ENCODE measurements around the gene ZNF541. TPM values are rescaled to one million over a fixed set of nuclear protein-coding genes. Genes with fewer than 3 reads are reported as not detected.

Gene ZNF541
- total RNA-seq, 1 experiment from 2014 or later: 0.07 TPM

DNA sequence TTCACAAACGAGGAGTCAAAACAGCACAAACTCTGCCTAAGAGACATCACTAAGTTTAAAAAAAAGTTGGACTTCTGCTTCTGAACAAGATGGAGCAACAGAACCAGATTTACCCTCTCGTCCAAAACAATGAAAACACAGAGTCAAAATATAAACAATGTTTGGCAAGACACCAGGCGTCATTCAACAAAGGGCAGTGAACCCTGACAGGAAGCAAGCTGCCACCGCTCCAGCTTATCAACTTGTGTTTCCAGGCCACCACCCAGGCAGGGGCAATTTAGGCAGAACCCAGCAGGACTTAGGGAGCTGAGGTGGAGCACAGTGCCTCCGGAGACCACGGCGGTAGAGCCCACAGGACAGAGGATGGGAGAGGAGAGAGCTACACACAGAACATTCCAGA lies 49.5 kb downstream of the ZNF541 start:
- TF ChIP-seq ZSCAN18 (CRISPR knock-in tag; IDR thresholded peaks at IDR 0.05) (no peak), ZNF138 (CRISPR knock-in tag; conservative IDR thresholded peaks at IDR 0.05) (no peak)
- H3K36me3 Mint-ChIP-seq: no peaks in the 10 kb centered on the region
- H3K4me3 Mint-ChIP-seq: no peak overlapping the region
- no peak for DNase-seq (ENCODE audit: low spot score)
- ChIA-PET CTCF (interaction anchor here (0.6 to 3.0 kb wide), 6 partner anchors 8 to 1921 kb away, joined by 4 to 10 read pairs (median 4); partner anchors contain the start of genes EHD2 and NAPA), POLR2A (no interaction called here)
- peaks cover 8% of the 10 kb centered on the region for H3K27me3 Mint-ChIP-seq (ENCODE audit: low read depth)
- H3K9me3 Mint-ChIP-seq: 0 out of 2 replicates have a peak, but pooled peaks cover 4% of the 10 kb centered on the region
- ATAC-seq: no peak
- H3K4me1 Mint-ChIP-seq: peaks cover 5% of the 10 kb centered on the region; the same call in 1 of the 2 replicates
- H3K27ac Mint-ChIP-seq: no peak overlapping the region

Other genes with a start within 250 kb of the ZNF541 start
- gene C5AR2, start 241.0 kb downstream of the ZNF541 start, total RNA-seq (2021): 0.09 to 0.22 TPM (median 0.14 TPM) in 3 replicates
- 35.6 to 36.5 TPM (median 35.6 TPM) in 3 replicates for gene DHX34, start 223.8 kb downstream of the ZNF541 start, total RNA-seq (2021)
- 38.5 to 51.1 TPM (median 48.4 TPM) in 3 replicates for gene MEIS3, start 153.6 kb downstream of the ZNF541 start, total RNA-seq (2021)
- gene SLC8A2, start 101.3 kb downstream of the ZNF541 start, total RNA-seq (2021): 6.5 to 8.5 TPM (median 6.8 TPM) in 3 replicates
- 24.5 to 30.2 TPM (median 29.5 TPM) in 3 replicates for gene KPTN, start 88.9 kb downstream of the ZNF541 start, total RNA-seq (2021)
- 58.4 to 66.8 TPM (median 61.3 TPM) in 3 replicates for gene NAPA, start 58.1 kb downstream of the ZNF541 start, total RNA-seq (2021)
- 23.0 to 30.3 TPM (median 26.0 TPM) in 3 replicates for gene BICRA, start 36.0 kb upstream of the ZNF541 start, total RNA-seq (2021)
- gene EHD2, start 140.3 kb upstream of the ZNF541 start, total RNA-seq (2021): 11.8 to 15.5 TPM (median 15.4 TPM) in 3 replicates
- 289 to 315 TPM (median 310 TPM) in 3 replicates for gene NOP53, start 172.4 kb upstream of the ZNF541 start, total RNA-seq (2021)
- 391 to 430 TPM (median 422 TPM) in 3 replicates for gene SELENOW, start 205.6 kb upstream of the ZNF541 start, total RNA-seq (2021)
- not detected in 3 replicates for gene TPRX1, start 231.4 kb upstream of the ZNF541 start, total RNA-seq (2021)
- 0.17 to 0.53 TPM (median 0.25 TPM) in 3 replicates for gene CRX, start 248.8 kb upstream of the ZNF541 start, total RNA-seq (2021)